ENCODE results near the gene GRIN2D. TPM values are rescaled to one million over a fixed set of nuclear protein-coding genes. Genes with fewer than 3 reads are reported as not detected.

The GRIN2D gene
- total RNA-seq, 1 experiment from 2014 or later = 23.0 TPM

- Mint-ChIP-seq H3K27ac (no peak overlapping the region), H3K4me3 (no peak overlapping the region), H3K36me3 (peaks cover 17% of the 10 kb centered on the region), H3K9me3 (no peaks in the 10 kb centered on the region), H3K4me1 (no peaks in the 10 kb centered on the region), H3K27me3 (ENCODE audit: low read depth) (peaks cover 3% of the 10 kb centered on the region)
- TF ChIP-seq ZNF232 (CRISPR knock-in tag; IDR thresholded peaks at IDR 0.05) (no peak), FOXP1 (CRISPR knock-in tag; IDR thresholded peaks at IDR 0.05; ENCODE audit: borderline replicate concordance) (no peak), CDX4 (CRISPR knock-in tag; IDR thresholded peaks at IDR 0.05; ENCODE audit: borderline replicate concordance) (no peak), ZNF317 (CRISPR knock-in tag; IDR thresholded peaks at IDR 0.05; ENCODE audit: borderline replicate concordance, low read depth) (no peak), ZMAT4 (CRISPR knock-in tag; IDR thresholded peaks at IDR 0.05) (no peak), PRDM15 (CRISPR knock-in tag; IDR thresholded peaks at IDR 0.05) (no peak), NFE2L1 (CRISPR knock-in tag; IDR thresholded peaks at IDR 0.05) (no peak), KAT7 (CRISPR knock-in tag; IDR thresholded peaks at IDR 0.05; ENCODE audit: borderline replicate concordance) (no peak), USF2 (CRISPR knock-in tag; IDR thresholded peaks at IDR 0.05) (no peak)
- ATAC-seq = no peak
- ChIA-PET POLR2A (no interaction called here), CTCF (interaction anchor here (4.4 kb wide), 1 partner anchor 13 kb away, joined by 18 read pairs; the partner anchor contains the start of gene KDELR1)
- DNase-seq (ENCODE audit: low spot score) = no peak
Observed at GRCh38 chr19:48378194-48378570, 15.3 kb upstream of the GRIN2D start.

GRCh38 chr19:48379058-48379457 is 14.4 kb upstream of the GRIN2D start:
- no peak overlapping the region; the same call in 1 of the 2 replicates for H3K27ac Mint-ChIP-seq
- H3K4me1 Mint-ChIP-seq = no peaks in the 10 kb centered on the region
- H3K36me3 Mint-ChIP-seq = peaks cover 22% of the 10 kb centered on the region
- ATAC-seq (no peak), DNase-seq (ENCODE audit: low spot score) (no peak)
- no peaks in the 10 kb centered on the region for H3K9me3 Mint-ChIP-seq
- ChIA-PET POLR2A (interaction anchor here (0.6 kb wide), 1 partner anchor 21 kb away, joined by 3 read pairs; no protein-coding TSS in a partner anchor), CTCF (interaction anchor here (0.9 kb wide), 1 partner anchor 12 kb away, joined by 9 read pairs; the partner anchor contains the start of gene KDELR1)
- no peak overlapping the region for H3K4me3 Mint-ChIP-seq
- no peaks in the 10 kb centered on the region; the same call in 1 of the 2 replicates for H3K27me3 Mint-ChIP-seq (ENCODE audit: low read depth)
- TF ChIP-seq ZNF121 (CRISPR knock-in tag; IDR thresholded peaks at IDR 0.05) (no peak), RELA (CRISPR knock-in tag; IDR thresholded peaks at IDR 0.05; ENCODE audit: borderline replicate concordance) (no peak), ZNF425 (CRISPR knock-in tag; conservative IDR thresholded peaks at IDR 0.05) (no peak), FOXP4 (CRISPR knock-in tag; IDR thresholded peaks at IDR 0.05) (no peak), SMAD3 (CRISPR knock-in tag; IDR thresholded peaks at IDR 0.05; ENCODE audit: borderline replicate concordance) (no peak), MXD4 (CRISPR knock-in tag; IDR thresholded peaks at IDR 0.05; ENCODE audit: borderline replicate concordance) (no peak), CTCF (IDR thresholded peaks at IDR 0.05) (no peak), FOXP1 (CRISPR knock-in tag; IDR thresholded peaks at IDR 0.05; ENCODE audit: borderline replicate concordance) (no peak), CREM (CRISPR knock-in tag; IDR thresholded peaks at IDR 0.05) (no peak), ZNF532 (CRISPR knock-in tag; IDR thresholded peaks at IDR 0.05; ENCODE audit: borderline replicate concordance) (no peak)
